HS-5 (cell line): Measurements from ENCODE around the gene TEAD1.

Source experiments
- DNase-seq: peaks from one replicate; pipeline ENCODE4 v3.0.0-alpha.2; 2012; ENCODE audit warnings: low read depth

TEAD1 gene

DNA sequence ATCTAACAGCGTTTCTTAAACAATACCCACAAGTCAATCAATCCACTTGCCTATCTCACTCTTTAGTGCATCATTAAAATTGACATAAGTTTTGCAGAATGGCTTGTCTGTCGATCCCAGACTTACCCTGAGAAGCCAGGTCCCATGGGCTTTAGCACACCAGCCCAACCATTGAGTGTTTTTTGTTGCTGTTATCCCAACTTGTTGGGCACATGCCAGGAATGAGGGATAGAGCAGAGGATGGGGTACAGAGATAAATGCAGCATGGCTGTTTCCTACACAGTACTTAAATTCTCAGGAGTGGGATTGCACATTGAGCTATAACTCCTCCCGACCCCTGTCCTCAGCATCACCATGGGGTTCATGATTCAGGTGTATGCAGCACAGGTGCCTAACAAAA, 270.7 kb downstream of the TEAD1 start:
- DNase-seq: no peak

DNA sequence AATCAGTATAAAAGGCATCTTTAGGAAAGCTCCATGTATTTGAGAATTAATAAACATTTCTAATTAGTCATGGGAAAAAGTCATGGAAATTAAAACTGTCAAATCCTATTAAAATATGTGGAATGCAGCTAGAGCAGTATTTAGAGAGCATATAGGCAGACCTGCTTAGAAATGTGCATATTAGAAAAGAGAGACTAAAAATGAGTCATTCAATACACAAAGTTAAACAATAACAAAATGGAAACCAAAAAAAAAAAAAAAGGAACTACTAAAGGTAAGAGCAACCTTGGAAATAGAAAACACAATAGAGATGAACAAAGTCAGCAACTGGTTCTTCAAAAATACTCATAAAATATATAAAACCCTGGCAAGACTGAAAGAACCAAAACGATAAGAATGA, 275.2 kb downstream of the TEAD1 start:
- DNase-seq: no peak

DNA sequence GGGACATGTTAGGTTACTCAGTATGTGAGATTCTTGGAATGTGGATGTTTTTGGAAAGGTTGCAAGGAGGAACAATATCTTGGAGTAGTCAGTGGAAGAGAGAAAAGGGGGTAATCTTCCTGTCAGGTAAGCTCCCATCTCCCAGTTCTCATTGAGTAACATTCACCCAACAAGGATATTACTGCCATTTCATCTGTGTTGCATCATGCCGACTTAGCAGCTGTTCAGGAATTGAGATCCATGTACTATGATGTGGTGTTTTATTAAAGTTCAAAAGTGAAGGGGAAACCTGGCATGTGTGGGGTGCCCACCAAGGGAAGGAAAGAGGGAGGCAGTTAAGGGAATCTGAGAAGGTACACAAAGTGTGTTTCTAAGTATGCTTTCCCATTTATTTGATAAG, 276.4 kb downstream of the TEAD1 start:
- no peak for DNase-seq

GRCh38 chr11:12951376-12951775, 277.2 kb downstream of the TEAD1 start:
- no peak for DNase-seq

DNA sequence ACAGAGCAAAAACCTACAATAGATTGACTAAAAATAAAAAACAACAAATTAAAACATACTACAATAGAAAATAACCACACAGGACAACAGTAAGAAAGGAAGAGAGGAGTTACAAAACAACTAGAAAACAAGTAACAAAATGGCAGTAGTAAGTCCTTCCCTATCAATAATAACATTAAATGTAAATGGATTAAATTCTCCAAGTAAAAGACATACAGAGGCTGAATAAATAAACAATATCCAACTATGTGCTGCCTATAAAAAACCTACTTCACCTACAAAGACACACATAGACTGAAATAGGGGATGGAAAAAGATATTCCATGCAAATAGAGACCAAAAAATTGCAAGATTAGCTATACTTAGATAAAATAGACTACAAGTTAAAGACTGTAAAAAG, 277.9 kb downstream of the TEAD1 start:
- DNase-seq: no peak

GRCh38 chr11:12958986-12959385, 284.8 kb downstream of the TEAD1 start:
- no peak for DNase-seq

GRCh38 chr11:12961615-12962014, 287.4 kb downstream of the TEAD1 start:
- DNase-seq: no peak

DNA sequence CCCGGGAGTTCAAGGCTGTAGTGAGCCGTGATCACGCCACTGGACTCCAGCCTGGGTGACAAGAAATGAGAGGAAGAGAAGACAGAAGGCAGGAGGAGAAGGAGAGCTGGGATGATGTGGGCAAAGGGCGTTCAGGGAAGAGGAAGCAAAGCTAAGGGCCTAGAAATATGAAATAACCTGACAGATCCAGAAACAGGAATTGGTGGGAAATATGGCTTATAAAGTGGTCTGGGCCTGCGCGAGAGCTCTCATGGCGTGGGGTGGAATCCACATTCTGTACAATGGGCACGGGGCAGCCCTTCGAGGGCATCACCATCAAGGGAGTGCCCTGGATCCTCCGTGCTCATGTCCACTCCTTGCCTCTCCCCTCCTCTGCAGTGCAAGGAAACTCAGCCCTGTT, 288.1 kb downstream of the TEAD1 start:
- DNase-seq: no peak

DNA sequence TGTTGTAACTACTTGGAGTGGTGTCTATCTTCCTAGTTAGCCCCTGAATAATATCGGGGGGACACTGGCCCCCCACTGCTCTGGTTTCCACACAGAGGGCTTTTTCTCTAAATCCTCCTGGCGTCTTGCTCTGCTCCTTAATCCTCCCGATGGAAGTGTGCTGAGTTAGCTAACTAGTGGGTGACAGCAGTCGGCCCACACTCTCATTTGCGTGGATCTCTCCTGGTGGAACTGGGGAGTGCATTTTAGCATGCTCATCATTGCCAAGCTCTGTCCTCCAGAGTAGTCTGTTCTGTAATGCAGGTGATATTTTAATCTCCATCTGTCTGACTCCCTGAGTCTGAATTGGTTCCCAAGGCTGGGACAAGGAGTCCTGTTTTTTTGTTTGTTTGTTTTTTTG, 288.8 kb downstream of the TEAD1 start:
- no peak for DNase-seq

- DNase-seq: peak; percentile 24
These were observed 289.7 kb downstream of the TEAD1 start for GRCh38 chr11:12963792-12964536.

- no peak for DNase-seq
These were observed 290.4 kb downstream of the TEAD1 start for GRCh38 chr11:12964650-12965049.

DNA sequence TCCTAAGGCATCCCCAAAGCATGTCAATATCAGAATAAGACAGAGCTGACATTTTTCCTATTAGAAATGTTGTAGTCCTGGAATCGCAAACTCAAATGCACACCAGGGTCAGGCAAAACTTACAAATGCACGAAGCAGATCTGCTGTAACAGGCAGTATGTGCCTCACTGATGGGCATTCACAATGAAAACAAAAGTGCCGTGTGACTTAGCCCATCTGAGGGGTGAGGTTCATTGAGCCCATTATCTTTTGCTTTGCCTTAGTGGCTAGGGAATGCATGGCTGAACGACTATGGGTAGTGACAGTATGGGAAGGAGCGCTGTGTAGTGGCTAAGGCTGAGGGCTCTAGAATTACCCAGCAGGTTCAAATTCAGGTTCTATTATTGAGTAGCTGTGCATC, 291.8 kb downstream of the TEAD1 start:
- DNase-seq: no peak

- no peak for DNase-seq
These were observed 293.9 kb downstream of the TEAD1 start for GRCh38 chr11:12968101-12968500.

DNA sequence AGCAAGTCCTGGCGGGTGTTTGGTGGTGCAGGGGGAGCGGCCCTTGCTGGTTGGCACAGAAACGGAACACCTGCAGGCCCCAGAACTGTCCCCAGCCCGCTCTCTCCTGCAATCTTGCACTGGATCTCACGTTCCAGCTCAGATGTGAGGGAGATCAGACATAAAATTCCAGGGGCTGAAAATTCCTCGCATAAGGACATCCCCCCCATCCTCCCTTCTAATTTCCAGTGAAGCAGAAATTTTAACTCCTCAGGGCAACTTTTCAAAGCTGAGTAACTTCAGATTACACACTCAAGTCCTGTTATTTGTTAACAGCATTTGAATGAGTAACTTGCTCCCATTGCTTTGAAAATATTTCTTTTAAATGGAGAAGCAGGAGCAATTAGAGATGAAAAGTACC, 294.6 kb downstream of the TEAD1 start:
- DNase-seq: no peak

GRCh38 chr11:12971955-12972354, 297.7 kb downstream of the TEAD1 start:
- DNase-seq: no peak

GRCh38 chr11:12973528-12974181, 299.4 kb downstream of the TEAD1 start:
- DNase-seq: no peak

- DNase-seq: no peak
These were observed 301.0 kb downstream of the TEAD1 start for GRCh38 chr11:12975195-12975594.

GRCh38 chr11:12979928-12980689, 305.9 kb downstream of the TEAD1 start:
- DNase-seq: no peak

DNA sequence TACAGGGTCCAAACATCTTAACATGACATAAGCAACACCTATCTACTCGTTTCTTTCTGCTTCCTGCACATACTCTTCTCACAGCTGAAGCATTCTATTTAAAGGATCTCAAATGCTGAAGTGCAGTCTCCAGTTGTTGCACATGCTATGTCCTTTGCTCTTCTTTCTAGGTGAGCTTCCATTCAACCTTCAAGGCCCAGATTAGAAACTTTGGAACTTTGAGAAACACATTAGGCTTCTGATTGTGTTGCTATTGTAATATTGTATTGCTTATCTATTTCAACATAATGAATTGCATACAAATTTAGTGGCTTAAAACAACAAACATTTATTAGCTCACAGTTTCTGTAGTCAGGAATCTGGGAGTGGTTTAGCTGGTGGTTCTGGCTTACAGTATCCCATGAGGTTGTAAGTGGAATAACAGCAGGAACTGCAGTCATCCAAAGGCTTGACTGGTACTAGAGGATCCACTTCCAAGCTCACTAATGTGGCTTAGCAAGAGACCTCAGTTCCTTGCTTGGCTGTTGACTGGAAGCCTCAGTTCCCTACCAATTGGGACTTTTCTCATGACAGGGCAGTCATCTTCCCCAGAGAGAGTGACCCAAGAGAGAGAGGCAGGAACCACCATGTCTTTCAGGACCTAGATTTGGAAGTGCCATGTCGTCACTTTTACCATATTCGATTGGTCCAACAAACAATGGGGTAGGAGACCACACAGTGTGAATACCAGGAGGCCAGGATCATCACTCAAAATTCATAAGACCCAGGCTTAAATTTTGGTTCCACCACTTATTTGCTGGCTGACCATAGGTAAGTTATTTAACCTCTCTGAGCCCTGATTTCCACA, 307.7 kb downstream of the TEAD1 start:
- DNase-seq: no peak

DNA sequence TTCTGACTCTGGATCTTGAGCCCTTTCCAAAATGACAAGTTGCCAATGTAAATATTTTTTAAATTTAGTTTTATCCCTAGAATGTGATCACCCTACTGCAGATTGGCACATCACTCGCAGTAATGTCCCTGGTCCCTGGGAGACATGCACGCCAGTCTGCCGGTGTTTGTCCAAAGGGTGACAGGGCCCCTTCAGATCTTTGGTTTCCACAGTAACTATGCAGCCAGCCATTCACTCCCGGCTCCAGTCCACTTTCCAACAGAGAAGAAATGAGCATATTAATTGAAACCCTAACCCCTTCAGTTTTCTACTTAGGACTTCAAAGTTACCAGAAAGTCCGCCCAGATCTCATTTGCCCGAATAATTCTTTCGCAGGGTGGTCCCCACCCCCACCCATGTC, 309.1 kb downstream of the TEAD1 start:
- DNase-seq: no peak

DNA sequence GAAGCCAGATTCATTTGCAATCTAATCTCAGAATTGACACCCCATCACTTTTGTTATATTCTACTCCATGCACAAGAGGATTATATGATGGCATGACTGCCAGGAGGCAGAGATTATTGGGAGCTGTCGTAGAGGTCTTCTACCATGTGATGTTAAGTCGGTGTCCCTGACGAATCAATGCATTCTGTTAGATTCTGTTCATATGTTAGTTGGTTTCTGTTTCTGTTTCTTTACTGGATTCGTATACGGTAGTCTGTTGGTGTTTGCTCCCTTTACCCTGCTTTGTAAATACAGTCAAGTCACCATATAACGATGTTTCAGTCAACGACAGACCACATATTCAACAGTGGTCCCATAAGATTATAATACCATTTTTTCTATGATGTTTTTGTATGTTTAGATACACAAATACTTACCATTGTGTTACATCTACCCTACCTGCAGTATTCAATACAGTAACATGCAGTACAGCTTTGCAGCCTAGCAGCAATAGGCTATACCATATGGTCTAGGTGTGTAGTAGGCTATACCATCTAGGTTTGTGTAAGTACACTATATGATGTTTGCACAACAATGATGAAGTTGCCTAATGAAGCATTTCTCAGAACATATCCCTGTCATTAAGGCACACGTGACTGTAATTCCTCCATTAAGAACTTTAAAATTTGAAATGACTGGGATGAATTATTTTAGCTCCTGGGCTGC, 312.1 kb downstream of the TEAD1 start:
- no peak for DNase-seq
